Mononuclear cell (primary cell): ENCODE measurements around the gene LIMK2. TPM values are rescaled to one million over a fixed set of nuclear protein-coding genes. Genes with fewer than 3 reads are reported as not detected.

Experiments used
- H3K27me3 ChIP-seq: 2 replicates; pipeline ENCODE4 v1.6.0; 2011; ENCODE audit warnings: low read length, control low read depth; ENCODE audit not compliant: insufficient read depth
- H3K4me1 ChIP-seq: 2 replicates; pipeline ENCODE4 v1.5.1; 2011; ENCODE audit warnings: mild to moderate bottlenecking, low read length, control low read depth; ENCODE audit not compliant: insufficient read depth
- H3K4me3 ChIP-seq: 2 replicates; pipeline ENCODE4 v1.5.1; 2011; ENCODE audit warnings: mild to moderate bottlenecking, low read length, moderate library complexity
- H3K9me3 ChIP-seq: 2 replicates; pipeline ENCODE4 v1.5.1; 2011; ENCODE audit warnings: low read depth, mild to moderate bottlenecking, control low read depth, low read length
- total RNA-seq: library from RNA; depleted of rRNA; stranded (reverse); fragments of >200 nt; gene quantifications from one replicate; pipeline ENCODE4 v1.2.3, GENCODE V29; 2012

Gene LIMK2
- total RNA-seq, 1 donor = 19.7 TPM

DNA sequence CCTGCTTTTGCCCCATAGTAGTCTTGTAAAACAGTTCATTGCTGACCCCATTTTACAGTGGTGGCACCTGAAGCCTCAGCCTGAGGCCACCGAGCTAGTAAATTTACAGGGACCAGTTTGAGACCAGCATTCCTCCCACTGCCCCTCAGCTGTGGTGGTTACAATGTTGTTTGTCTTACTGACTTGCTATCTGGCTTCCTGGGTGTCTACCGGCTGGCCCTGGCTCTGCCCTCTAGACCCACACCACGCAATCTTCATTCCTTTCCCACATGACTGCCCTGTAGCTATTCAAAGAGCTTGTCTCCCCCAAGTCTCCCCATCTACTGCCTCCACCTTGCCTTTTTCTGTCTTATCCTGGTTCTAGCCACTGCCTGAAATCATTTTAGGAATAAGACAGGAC, 59.4 kb downstream of the LIMK2 start:
- Histone ChIP-seq H3K9me3 (no peaks in the 10 kb centered on the region), H3K4me3 (no peak overlapping the region), H3K4me1 (peaks cover 13% of the 10 kb centered on the region), H3K27me3 (no peaks in the 10 kb centered on the region)

DNA sequence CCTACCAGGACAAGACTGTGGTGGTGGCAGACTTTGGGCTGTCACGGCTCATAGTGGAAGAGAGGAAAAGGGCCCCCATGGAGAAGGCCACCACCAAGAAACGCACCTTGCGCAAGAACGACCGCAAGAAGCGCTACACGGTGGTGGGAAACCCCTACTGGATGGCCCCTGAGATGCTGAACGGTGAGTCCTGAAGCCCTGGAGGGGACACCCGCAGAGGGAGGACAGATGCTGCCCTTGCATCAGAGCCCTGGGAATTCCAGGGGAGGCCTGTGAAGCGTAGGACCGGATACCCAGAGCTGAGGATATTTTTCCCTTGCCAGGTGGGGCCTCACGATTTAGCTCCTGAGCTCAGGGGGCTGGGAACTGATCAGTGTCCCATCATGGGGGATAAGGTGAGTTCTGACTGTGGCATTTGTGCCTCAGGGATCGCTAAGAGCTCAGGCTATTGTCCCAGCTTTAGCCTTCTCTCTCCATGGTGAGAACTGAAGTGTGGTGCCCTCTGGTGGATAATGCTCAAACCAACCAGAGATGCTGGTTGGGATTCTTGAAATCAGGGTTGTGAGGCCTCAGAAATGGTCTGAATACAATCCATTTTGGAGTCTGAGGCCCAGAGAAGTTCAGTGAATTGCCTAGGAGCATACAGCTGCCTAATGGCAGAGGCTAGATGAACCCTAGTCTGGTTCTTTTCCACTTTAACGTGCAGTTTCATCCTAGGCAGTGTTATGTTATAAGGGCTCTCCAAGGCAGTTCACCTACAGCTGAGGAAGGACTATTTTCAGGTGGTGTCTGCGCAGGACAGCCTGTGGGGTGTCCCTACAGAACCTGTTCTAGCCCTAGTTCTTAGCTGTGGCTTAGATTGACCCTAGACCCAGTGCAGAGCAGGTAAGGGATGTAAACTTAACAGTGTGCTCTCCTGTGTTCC, 60.7 kb downstream of the LIMK2 start:
- peaks cover 14% of the 10 kb centered on the region for H3K4me1 ChIP-seq
- H3K4me3 ChIP-seq = no peak overlapping the region
- H3K9me3 ChIP-seq = no peaks in the 10 kb centered on the region
- no peaks in the 10 kb centered on the region for H3K27me3 ChIP-seq

- Histone ChIP-seq H3K4me3 (no peak overlapping the region), H3K9me3 (no peaks in the 10 kb centered on the region), H3K4me1 (peaks cover 27% of the 10 kb centered on the region), H3K27me3 (no peaks in the 10 kb centered on the region)
These were observed 61.9 kb downstream of the LIMK2 start for GRCh38 chr22:31274017-31274416.

GRCh38 chr22:31275018-31275417, 62.9 kb downstream of the LIMK2 start:
- Histone ChIP-seq H3K4me1 (peaks cover 37% of the 10 kb centered on the region), H3K27me3 (no peaks in the 10 kb centered on the region), H3K9me3 (no peaks in the 10 kb centered on the region), H3K4me3 (no peak overlapping the region)

- H3K4me3 ChIP-seq = no peak overlapping the region
- no peaks in the 10 kb centered on the region for H3K9me3 ChIP-seq
- H3K4me1 ChIP-seq = peaks cover 42% of the 10 kb centered on the region
- H3K27me3 ChIP-seq = no peaks in the 10 kb centered on the region
These were observed 63.5 kb downstream of the LIMK2 start for GRCh38 chr22:31275576-31275975.

- Histone ChIP-seq H3K9me3 (no peaks in the 10 kb centered on the region), H3K4me3 (no peak overlapping the region), H3K4me1 (peaks cover 46% of the 10 kb centered on the region), H3K27me3 (no peaks in the 10 kb centered on the region)
These were observed 64.5 kb downstream of the LIMK2 start for GRCh38 chr22:31276426-31277167.

DNA sequence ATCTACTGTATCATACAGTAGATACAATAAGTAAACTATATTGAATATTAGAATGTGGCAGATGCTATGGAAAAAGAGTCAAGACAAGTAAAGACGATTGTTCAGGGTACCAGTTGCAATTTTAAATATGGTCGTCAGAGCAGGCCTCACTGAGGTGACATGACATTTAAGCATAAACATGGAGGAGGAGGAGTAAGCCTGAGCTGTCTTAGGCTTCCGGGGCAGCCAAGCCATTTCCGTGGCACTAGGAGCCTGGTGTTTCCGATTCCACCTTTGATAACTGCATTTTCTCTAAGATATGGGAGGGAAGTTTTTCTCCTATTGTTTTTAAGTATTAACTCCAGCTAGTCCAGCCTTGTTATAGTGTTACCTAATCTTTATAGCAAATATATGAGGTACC, 65.6 kb downstream of the LIMK2 start:
- Histone ChIP-seq H3K27me3 (no peaks in the 10 kb centered on the region), H3K4me3 (no peak overlapping the region), H3K9me3 (no peaks in the 10 kb centered on the region), H3K4me1 (peaks cover 52% of the 10 kb centered on the region)

DNA sequence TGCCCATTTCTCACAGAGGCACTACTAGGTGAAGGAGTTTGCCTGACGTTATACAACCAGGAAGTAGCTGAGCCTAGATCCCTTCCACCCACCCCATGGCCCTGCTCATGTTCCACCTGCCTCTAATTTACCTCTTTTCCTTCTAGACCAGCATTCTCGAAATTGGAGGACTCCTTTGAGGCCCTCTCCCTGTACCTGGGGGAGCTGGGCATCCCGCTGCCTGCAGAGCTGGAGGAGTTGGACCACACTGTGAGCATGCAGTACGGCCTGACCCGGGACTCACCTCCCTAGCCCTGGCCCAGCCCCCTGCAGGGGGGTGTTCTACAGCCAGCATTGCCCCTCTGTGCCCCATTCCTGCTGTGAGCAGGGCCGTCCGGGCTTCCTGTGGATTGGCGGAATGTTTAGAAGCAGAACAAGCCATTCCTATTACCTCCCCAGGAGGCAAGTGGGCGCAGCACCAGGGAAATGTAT, 66.1 kb downstream of the LIMK2 start:
- H3K9me3 ChIP-seq = no peaks in the 10 kb centered on the region
- peaks cover 55% of the 10 kb centered on the region for H3K4me1 ChIP-seq
- H3K27me3 ChIP-seq = no peaks in the 10 kb centered on the region
- no peak overlapping the region for H3K4me3 ChIP-seq

DNA sequence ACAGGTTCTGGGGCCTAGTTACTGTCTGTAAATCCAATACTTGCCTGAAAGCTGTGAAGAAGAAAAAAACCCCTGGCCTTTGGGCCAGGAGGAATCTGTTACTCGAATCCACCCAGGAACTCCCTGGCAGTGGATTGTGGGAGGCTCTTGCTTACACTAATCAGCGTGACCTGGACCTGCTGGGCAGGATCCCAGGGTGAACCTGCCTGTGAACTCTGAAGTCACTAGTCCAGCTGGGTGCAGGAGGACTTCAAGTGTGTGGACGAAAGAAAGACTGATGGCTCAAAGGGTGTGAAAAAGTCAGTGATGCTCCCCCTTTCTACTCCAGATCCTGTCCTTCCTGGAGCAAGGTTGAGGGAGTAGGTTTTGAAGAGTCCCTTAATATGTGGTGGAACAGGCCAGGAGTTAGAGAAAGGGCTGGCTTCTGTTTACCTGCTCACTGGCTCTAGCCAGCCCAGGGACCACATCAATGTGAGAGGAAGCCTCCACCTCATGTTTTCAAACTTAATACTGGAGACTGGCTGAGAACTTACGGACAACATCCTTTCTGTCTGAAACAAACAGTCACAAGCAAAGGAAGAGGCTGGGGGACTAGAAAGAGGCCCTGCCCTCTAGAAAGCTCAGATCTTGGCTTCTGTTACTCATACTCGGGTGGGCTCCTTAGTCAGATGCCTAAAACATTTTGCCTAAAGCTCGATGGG, 66.7 kb downstream of the LIMK2 start:
- H3K4me1 ChIP-seq = peaks cover 61% of the 10 kb centered on the region
- no peaks in the 10 kb centered on the region for H3K9me3 ChIP-seq
- no peak overlapping the region for H3K4me3 ChIP-seq
- no peaks in the 10 kb centered on the region for H3K27me3 ChIP-seq

- Histone ChIP-seq H3K27me3 (no peaks in the 10 kb centered on the region), H3K9me3 (no peaks in the 10 kb centered on the region), H3K4me1 (peaks cover 66% of the 10 kb centered on the region), H3K4me3 (no peak overlapping the region)
These were observed 67.2 kb downstream of the LIMK2 start for GRCh38 chr22:31279327-31279669.

GRCh38 chr22:31279821-31280505, 67.9 kb downstream of the LIMK2 start:
- peaks cover 72% of the 10 kb centered on the region for H3K4me1 ChIP-seq
- H3K27me3 ChIP-seq = no peaks in the 10 kb centered on the region
- H3K9me3 ChIP-seq = no peaks in the 10 kb centered on the region
- H3K4me3 ChIP-seq = no peak overlapping the region

DNA sequence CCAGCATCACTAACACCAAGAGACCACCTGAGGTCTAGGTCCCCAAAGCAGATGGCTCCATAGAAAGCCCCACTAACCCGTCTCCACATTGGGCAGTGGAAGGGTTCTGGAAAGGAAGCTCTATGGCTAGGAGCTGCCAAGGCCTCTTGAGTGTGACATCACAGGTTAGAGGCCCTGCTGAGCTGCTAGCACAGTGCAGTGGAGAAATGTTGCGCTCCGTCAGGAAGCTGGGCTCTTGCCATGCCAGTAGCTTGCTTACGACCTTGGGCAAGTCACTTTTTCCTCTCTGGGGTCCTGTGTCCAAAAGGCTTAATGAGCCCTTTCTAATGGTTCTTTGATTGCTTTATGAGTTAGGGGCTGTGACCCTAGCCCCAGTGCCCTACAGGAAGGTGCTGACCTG, 69.6 kb downstream of the LIMK2 start:
- H3K4me3 ChIP-seq = no peak overlapping the region
- no peaks in the 10 kb centered on the region for H3K27me3 ChIP-seq
- H3K4me1 ChIP-seq = peaks cover 88% of the 10 kb centered on the region
- no peaks in the 10 kb centered on the region for H3K9me3 ChIP-seq

DNA sequence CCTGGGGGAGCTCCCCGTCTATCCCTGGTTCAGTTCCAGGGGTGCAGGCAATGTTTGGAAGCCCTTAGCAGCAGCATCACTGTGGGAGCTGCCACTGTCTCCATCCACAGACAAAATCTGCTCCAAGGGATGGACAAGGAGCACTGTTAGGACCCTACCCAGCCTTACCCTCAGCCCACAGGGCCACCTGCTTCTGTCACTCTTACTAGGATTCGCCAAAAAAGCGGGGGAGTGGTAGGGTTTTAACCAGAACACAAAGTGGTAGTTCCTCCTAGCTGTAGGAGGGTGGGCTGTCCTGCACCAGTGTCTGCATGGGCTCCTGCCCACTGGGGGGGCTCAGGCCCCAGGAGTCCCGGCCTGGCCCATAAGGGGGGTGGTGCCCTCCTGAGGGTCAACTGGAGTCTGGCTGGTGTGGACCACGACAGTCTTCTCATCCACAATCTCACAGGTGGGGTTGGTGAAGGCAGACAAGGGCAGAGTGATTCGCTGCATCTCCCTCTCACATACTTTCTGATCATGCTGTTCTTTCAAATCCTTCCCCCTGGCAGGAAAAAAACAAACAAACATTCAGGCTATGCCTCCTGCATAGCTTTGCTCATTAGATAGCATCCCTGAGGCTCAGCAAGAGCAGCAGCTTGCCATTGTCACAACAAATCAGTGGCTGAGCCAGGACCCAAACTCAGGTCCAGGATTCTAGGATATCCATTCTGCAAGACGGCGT, 70.8 kb downstream of the LIMK2 start:
- Histone ChIP-seq H3K9me3 (no peaks in the 10 kb centered on the region), H3K4me1 (peaks cover 97% of the 10 kb centered on the region), H3K4me3 (no peak overlapping the region), H3K27me3 (no peaks in the 10 kb centered on the region)
